Endothelial cell of umbilical vein (primary cell): ENCODE data around the gene SPINDOC. TPM values are rescaled to one million over a fixed set of nuclear protein-coding genes. Genes with fewer than 3 reads are reported as not detected.

ENCODE experiments used
- BruUV-seq: library from RNA; stranded (reverse); fragments of 400-500 nt; replicated peaks from 2 replicates; lab custom pipeline; 2021; lab: Mats Ljungman, UMichigan
- CTCF ChIA-PET: fragments of 300-600, 350-600 bp; sonication (Branson Sonifier 250); formaldehyde crosslinking; loops from one replicate; lab custom pipeline; 2021; ENCODE audit warnings: antibody characterized with exemption, inconsistent platforms; lab: Charles Lee
- POLR2A ChIA-PET: fragments of 300-600, 350-600 bp; sonication (Branson Sonifier 250); formaldehyde crosslinking; loops from one replicate; lab custom pipeline; 2021; ENCODE audit warnings: antibody characterized with exemption, inconsistent platforms; lab: Charles Lee
- DNase-seq: peaks from one replicate; pipeline ENCODE4 v3.0.0-alpha.2; 2011; ENCODE audit warnings: low read depth, low spot score
- FAIRE-seq: peaks from 2 replicates; lab custom pipeline; 2011; peaks lifted over from hg19 to GRCh38; lab: Jason Lieb, UNC
- H2AFZ ChIP-seq: 2 replicates; pipeline ENCODE4 v1.6.0; 2012; ENCODE audit warnings: low read depth, low read length, control low read depth, inconsistent platforms
- H3K27ac ChIP-seq: 2 replicates; pipeline ENCODE4 v1.5.1; 2011; ENCODE audit warnings: low read depth, mild to moderate bottlenecking, control low read depth, low read length, moderate library complexity; ENCODE audit not compliant: insufficient read depth
- H3K27me3 ChIP-seq, 2 experiments: 2 replicates each; pipeline versions ENCODE4 v1.6.0 to v1.6.1; 2011; ENCODE audit warnings: low read length in 2 of 2, mixed read lengths in 1 of 2; ENCODE audit not compliant: control insufficient read depth in 2 of 2, insufficient read depth in 2 of 2
- H3K36me3 ChIP-seq, 2 experiments: 2 replicates in 1 of 2; 3 replicates in 1 of 2; pipeline ENCODE4 v1.5.1; 2011; ENCODE audit warnings: low read length in 2 of 2, mild to moderate bottlenecking in 1 of 2, moderate library complexity in 1 of 2; ENCODE audit not compliant: control insufficient read depth in 2 of 2, insufficient read depth in 2 of 2; ENCODE audit errors: extremely low read depth in 1 of 2
- H3K4me1 ChIP-seq: 3 replicates; pipeline ENCODE4 v1.5.1; 2011; ENCODE audit warnings: mild to moderate bottlenecking, low read length; ENCODE audit not compliant: control insufficient read depth, insufficient read depth; ENCODE audit errors: extremely low read depth
- H3K4me2 ChIP-seq: 2 replicates; pipeline ENCODE4 v1.6.1; 2011; ENCODE audit warnings: low read length, control low read depth, mixed read lengths; ENCODE audit not compliant: insufficient read depth
- H3K4me3 ChIP-seq, 3 experiments: fragments of 200-600 bp in 1 of 3; sonication (generic), shearing (Covaris generic) in 1 of 3; replicated peaks in 1 of 3; 2 replicates each; pipeline ENCODE4 v1.5.1; 2011 to 2016; ENCODE audit warnings: control low read depth in 3 of 3, low read length in 3 of 3, mild to moderate bottlenecking in 2 of 3, inconsistent platforms in 1 of 3, low read depth in 1 of 3, moderate library complexity in 1 of 3; ENCODE audit not compliant: insufficient read depth in 1 of 3
- H3K79me2 ChIP-seq: 2 replicates; pipeline ENCODE4 v1.6.0; 2012; ENCODE audit warnings: low read length, inconsistent platforms; ENCODE audit not compliant: control insufficient read depth, insufficient read depth
- H3K9ac ChIP-seq: replicated peaks from 2 replicates; pipeline ENCODE3; 2011; ENCODE audit warnings: low read length, control low read depth; ENCODE audit not compliant: insufficient read depth; ENCODE audit errors: extremely low read depth
- H3K9me1 ChIP-seq: replicated peaks from 3 replicates; pipeline ENCODE4 v1.6.0; 2011; ENCODE audit warnings: mild to moderate bottlenecking, low read length; ENCODE audit not compliant: control insufficient read depth, insufficient read depth; ENCODE audit errors: extremely low read depth
- H3K9me3 ChIP-seq: replicated peaks from 2 replicates; pipeline ENCODE4 v1.5.1; 2012; ENCODE audit warnings: low read length, inconsistent platforms; ENCODE audit not compliant: control insufficient read depth, insufficient read depth
- H4K20me1 ChIP-seq: replicated peaks from 2 replicates; pipeline ENCODE3; 2011; ENCODE audit warnings: mild to moderate bottlenecking, low read length; ENCODE audit not compliant: control insufficient read depth, insufficient read depth; ENCODE audit errors: extremely low read depth
- EZH2 ChIP-seq: IDR thresholded peaks from 2 replicates; pipeline ENCODE4 v1.6.1; 2012; ENCODE audit warnings: borderline replicate concordance, low read depth, mild to moderate bottlenecking, moderate library complexity, low read length, inconsistent platforms; ENCODE audit not compliant: severe bottlenecking
- FOS ChIP-seq: IDR thresholded peaks from 2 replicates; pipeline ENCODE4 v1.6.1; 2011; ENCODE audit warnings: mild to moderate bottlenecking, low read length, moderate library complexity, borderline replicate concordance; ENCODE audit not compliant: insufficient read depth
- GATA2 ChIP-seq: IDR thresholded peaks from 2 replicates; pipeline ENCODE4 v1.7.0; 2011; ENCODE audit warnings: low read depth, mild to moderate bottlenecking, moderate library complexity, mixed read lengths, low read length; ENCODE audit not compliant: insufficient read length, insufficient read depth
- JUN ChIP-seq: IDR thresholded peaks from 2 replicates; pipeline ENCODE4 v1.6.1; 2011; ENCODE audit warnings: borderline replicate concordance, low read depth; ENCODE audit not compliant: insufficient read length, insufficient read depth
- MYC ChIP-seq: IDR thresholded peaks from one replicate; pipeline ENCODE4 v1.6.1; 2011; ENCODE audit warnings: mild to moderate bottlenecking, low read depth, low read length
- POLR2A ChIP-seq: IDR thresholded peaks from 2 replicates; pipeline ENCODE4 v1.6.1; 2012; ENCODE audit warnings: low read depth, mild to moderate bottlenecking, control low read depth, low read length
- POLR2AphosphoS5 ChIP-seq: IDR thresholded peaks from 2 replicates; pipeline ENCODE4 v1.6.1; 2012; ENCODE audit warnings: low read depth, mild to moderate bottlenecking, control low read depth, low read length, moderate library complexity; ENCODE audit not compliant: insufficient read depth
- dilution Hi-C: fragments of 300-500 bp; cut with MboI; formaldehyde crosslinking; loops from one replicate; pipeline ENCODE4 v1.15.0; 2019; ENCODE audit warnings: low sequenced_read_pairs; ENCODE audit not compliant: extremely low pct_ligation_motif_present
- intact Hi-C: fragments of 100-400 bp; cut with micrococcal nuclease; formaldehyde crosslinking; loops from one replicate; pipeline ENCODE4 v1.10.0; 2022
- polyA plus RNA-seq, 4 experiments: library from polyadenylated mRNA; depleted of rRNA in 3 of 4; stranded (reverse) in 3 of 4; unstranded in 1 of 4; fragments of >200 nt; gene quantifications; 2 replicates each; pipeline versions ENCODE4 v1.2.1 to v1.2.3, GENCODE V29; 2011 to 2012; ENCODE audit warnings: missing spikeins in 1 of 4
- total RNA-seq: library from RNA; stranded (reverse); gene quantifications from 2 replicates; pipeline ENCODE4 v1.2.3, GENCODE V29; 2021
- TF ChIP-seq, protein P1 (sequence below), 2 donors: IDR thresholded peaks; 1 replicate in 1 of 2; 2 replicates in 1 of 2; pipeline ENCODE4 v1.5.1; 2011; ENCODE audit warnings: low read length in 2 of 2, mild to moderate bottlenecking in 2 of 2, moderate library complexity in 2 of 2, control low read depth in 1 of 2, inconsistent platforms in 1 of 2, low read depth in 1 of 2; ENCODE audit not compliant: insufficient read depth in 1 of 2; ENCODE audit errors: extremely low read depth in 1 of 2
- TF ChIP-seq, protein P2 (sequence below): IDR thresholded peaks from 2 replicates; pipeline ENCODE4 v1.6.1; 2011; ENCODE audit not compliant: insufficient read depth, insufficient read length

The SPINDOC gene
- total and polyA plus RNA-seq, 2 donors (not counting 3 experiments of a cell fraction or from before 2014, with no cell fraction given), result 29.4 to 54.5 TPM

DNA sequence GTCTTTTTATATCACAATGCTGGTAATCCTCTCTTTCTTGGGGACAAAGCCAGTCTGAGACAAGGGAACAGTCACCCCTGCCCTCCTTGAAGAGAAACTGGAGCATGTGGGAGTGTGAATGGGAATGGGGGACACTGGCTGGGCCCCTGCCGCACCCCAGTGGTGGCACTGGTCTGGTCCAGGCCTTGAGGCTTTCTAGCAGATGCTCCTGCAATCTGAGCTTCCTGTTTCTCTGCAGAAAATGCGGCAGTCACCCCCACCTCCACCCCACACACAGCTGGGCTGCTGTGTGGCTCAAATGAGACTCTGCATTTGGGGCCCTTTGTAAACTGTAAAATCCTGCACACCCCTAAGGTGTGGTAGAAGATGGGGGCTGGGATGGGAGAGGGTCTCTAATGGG is 19.1 kb downstream of the SPINDOC start:
- no peaks in the 10 kb centered on the region for H3K9me3 ChIP-seq
- no peak overlapping the region for H3K4me2 ChIP-seq
- no peaks in the 10 kb centered on the region for H3K36me3 ChIP-seq
- no peaks in the 10 kb centered on the region for H3K9me1 ChIP-seq
- no TSS peak for BruUV-seq
- no peak for FAIRE-seq
- intact Hi-C loops, result no loop called here
- H3K9ac ChIP-seq, result no peak overlapping the region
- H3K27ac ChIP-seq, result no peak overlapping the region
- no peak overlapping the region for H2AFZ ChIP-seq
- no peak for DNase-seq
- dilution Hi-C loops, result no loop called here
- TF ChIP-seq, protein P1, sequence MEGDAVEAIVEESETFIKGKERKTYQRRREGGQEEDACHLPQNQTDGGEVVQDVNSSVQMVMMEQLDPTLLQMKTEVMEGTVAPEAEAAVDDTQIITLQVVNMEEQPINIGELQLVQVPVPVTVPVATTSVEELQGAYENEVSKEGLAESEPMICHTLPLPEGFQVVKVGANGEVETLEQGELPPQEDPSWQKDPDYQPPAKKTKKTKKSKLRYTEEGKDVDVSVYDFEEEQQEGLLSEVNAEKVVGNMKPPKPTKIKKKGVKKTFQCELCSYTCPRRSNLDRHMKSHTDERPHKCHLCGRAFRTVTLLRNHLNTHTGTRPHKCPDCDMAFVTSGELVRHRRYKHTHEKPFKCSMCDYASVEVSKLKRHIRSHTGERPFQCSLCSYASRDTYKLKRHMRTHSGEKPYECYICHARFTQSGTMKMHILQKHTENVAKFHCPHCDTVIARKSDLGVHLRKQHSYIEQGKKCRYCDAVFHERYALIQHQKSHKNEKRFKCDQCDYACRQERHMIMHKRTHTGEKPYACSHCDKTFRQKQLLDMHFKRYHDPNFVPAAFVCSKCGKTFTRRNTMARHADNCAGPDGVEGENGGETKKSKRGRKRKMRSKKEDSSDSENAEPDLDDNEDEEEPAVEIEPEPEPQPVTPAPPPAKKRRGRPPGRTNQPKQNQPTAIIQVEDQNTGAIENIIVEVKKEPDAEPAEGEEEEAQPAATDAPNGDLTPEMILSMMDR (IDR thresholded peaks at IDR 0.05; ENCODE audit: extremely low read depth in 1 of 2, insufficient read depth in 1 of 2, low read depth in 1 of 2, low read length in 2 of 2), result no peak
- TF ChIP-seq POLR2A, result no peak
- no peak for TF ChIP-seq MYC
- TF ChIP-seq JUN, result no peak
- no peak for TF ChIP-seq GATA2
- no peak for TF ChIP-seq FOS
- TF ChIP-seq EZH2, result no peak
- TF ChIP-seq, protein P2, sequence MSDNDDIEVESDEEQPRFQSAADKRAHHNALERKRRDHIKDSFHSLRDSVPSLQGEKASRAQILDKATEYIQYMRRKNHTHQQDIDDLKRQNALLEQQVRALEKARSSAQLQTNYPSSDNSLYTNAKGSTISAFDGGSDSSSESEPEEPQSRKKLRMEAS, result no peak
- TF ChIP-seq POLR2AphosphoS5, result no peak
- peaks cover under 1% of the 10 kb centered on the region for H3K4me1 ChIP-seq
- ChIA-PET CTCF (interaction anchor here (1.3 to 16.7 kb wide), 2 partner anchors 113 to 315 kb away, joined by 3 to 264 read pairs; no protein-coding TSS in a partner anchor), POLR2A (no interaction called here)
- no peaks in the 10 kb centered on the region for H3K27me3 ChIP-seq
- no peaks in the 10 kb centered on the region for H3K79me2 ChIP-seq
- no peak overlapping the region for H3K4me3 ChIP-seq
- H4K20me1 ChIP-seq, result no peaks in the 10 kb centered on the region
